Measurements from ENCODE around the gene ABCB10. TPM values are rescaled to one million over a fixed set of nuclear protein-coding genes. Genes with fewer than 3 reads are reported as not detected.

ABCB10 gene
- total RNA-seq, 1 donor from 2014 or later = 18.3 TPM

DNA sequence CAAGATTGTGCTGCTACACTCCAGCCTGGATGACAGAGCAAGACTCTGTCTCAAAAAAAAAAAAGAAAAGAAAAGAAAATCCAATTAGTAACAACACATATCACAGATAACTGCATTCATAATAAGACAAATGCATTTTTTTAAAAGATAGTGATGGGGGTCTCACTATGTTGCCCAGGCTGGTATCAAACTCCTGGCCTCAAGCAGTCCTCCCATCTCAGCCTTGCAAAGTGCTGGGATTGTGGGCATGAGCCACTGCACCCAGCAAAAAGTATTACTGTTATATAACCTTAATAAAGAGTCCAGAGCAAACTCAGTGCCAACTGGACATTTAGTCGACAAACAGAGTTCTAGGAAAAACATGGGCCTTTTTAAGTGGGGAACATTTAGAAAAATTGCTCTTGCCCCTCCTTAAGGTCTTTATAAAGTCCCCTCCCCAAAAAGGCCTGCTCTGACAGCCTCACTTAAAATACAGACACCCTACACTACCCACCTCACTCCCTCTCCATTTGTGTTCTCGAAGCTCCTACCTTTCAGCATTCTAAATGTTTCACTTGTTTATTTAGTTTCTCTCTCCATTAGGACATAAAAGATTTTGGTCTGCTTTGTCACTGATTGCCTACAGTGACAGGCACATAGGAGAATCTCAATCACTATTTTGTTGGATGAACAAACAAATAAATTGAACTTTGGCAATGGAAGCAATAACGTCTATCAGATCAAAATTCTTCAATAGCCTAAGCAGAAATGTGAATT is 7.5 kb downstream of the ABCB10 start:
- TF ChIP-seq, protein P1, sequence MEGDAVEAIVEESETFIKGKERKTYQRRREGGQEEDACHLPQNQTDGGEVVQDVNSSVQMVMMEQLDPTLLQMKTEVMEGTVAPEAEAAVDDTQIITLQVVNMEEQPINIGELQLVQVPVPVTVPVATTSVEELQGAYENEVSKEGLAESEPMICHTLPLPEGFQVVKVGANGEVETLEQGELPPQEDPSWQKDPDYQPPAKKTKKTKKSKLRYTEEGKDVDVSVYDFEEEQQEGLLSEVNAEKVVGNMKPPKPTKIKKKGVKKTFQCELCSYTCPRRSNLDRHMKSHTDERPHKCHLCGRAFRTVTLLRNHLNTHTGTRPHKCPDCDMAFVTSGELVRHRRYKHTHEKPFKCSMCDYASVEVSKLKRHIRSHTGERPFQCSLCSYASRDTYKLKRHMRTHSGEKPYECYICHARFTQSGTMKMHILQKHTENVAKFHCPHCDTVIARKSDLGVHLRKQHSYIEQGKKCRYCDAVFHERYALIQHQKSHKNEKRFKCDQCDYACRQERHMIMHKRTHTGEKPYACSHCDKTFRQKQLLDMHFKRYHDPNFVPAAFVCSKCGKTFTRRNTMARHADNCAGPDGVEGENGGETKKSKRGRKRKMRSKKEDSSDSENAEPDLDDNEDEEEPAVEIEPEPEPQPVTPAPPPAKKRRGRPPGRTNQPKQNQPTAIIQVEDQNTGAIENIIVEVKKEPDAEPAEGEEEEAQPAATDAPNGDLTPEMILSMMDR (IDR thresholded peaks at IDR 0.05; ENCODE audit: unreplicated experiment) = no peak
- DNase-seq (ENCODE audit: low spot score) = no peak
- Mint-ChIP-seq H3K4me3 (ENCODE audit: unreplicated experiment) (no peak overlapping the region), H3K9me3 (ENCODE audit: unreplicated experiment) (no peaks in the 10 kb centered on the region), H3K4me1 (ENCODE audit: unreplicated experiment) (peaks cover 6% of the 10 kb centered on the region), H3K36me3 (ENCODE audit: low read depth, unreplicated experiment) (peaks cover 3% of the 10 kb centered on the region), H3K27me3 (ENCODE audit: unreplicated experiment) (no peaks in the 10 kb centered on the region), H3K27ac (ENCODE audit: unreplicated experiment) (no peak overlapping the region)

DNA sequence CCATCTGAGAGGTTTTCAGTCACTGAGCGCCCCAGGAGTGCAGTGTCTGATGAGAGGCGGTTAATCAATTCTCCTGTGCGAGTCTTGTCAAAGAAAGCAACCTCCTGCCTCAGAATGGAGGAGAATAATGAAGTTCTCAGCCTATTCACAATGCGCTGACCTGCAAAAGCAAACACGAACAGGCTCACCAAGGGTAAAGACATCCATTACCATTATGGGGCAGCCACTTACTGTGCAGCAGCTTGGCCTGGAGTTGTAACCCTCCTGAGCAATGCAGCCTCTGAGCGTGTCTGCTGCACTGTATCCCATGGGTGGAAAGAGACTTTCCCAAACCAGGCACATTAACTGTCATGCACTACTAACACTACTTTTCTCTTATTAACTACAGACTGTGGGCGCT is 11.0 kb downstream of the ABCB10 start:
- H3K27me3 Mint-ChIP-seq (ENCODE audit: unreplicated experiment) = no peaks in the 10 kb centered on the region
- H3K27ac Mint-ChIP-seq (ENCODE audit: unreplicated experiment) = no peak overlapping the region
- H3K36me3 Mint-ChIP-seq (ENCODE audit: low read depth, unreplicated experiment) = peaks cover 8% of the 10 kb centered on the region
- H3K4me1 Mint-ChIP-seq (ENCODE audit: unreplicated experiment) = no peaks in the 10 kb centered on the region
- no peak overlapping the region for H3K4me3 Mint-ChIP-seq (ENCODE audit: unreplicated experiment)
- TF ChIP-seq, protein P1 (IDR thresholded peaks at IDR 0.05; ENCODE audit: unreplicated experiment) = no peak
- DNase-seq (ENCODE audit: low spot score) = no peak
- no peaks in the 10 kb centered on the region for H3K9me3 Mint-ChIP-seq (ENCODE audit: unreplicated experiment)

DNA sequence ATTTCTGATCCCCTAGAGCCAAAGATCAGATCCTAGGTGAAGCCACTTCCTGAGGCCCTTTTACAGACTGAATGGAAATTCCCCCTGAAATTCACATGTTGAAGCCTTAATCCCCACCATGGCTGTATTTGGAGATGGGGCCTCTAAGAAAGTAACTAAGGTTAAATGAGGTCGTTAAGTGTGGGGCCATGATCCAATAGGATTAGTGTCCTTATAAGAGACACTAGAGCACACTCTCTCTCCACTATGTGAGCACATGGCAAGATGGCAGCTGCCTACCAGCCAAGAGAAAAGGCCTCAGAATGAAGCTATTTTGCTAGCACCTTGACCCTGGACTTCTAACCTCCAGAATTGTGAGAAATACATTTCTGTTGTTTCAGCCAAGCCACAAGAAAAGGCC is 13.9 kb downstream of the ABCB10 start:
- H3K4me1 Mint-ChIP-seq (ENCODE audit: unreplicated experiment) = no peaks in the 10 kb centered on the region
- H3K4me3 Mint-ChIP-seq (ENCODE audit: unreplicated experiment) = no peak overlapping the region
- TF ChIP-seq, protein P1 (IDR thresholded peaks at IDR 0.05; ENCODE audit: unreplicated experiment) = no peak
- no peaks in the 10 kb centered on the region for H3K27me3 Mint-ChIP-seq (ENCODE audit: unreplicated experiment)
- no peak overlapping the region for H3K27ac Mint-ChIP-seq (ENCODE audit: unreplicated experiment)
- H3K36me3 Mint-ChIP-seq (ENCODE audit: low read depth, unreplicated experiment) = peaks cover 16% of the 10 kb centered on the region
- no peaks in the 10 kb centered on the region for H3K9me3 Mint-ChIP-seq (ENCODE audit: unreplicated experiment)
- no peak for DNase-seq (ENCODE audit: low spot score)

DNA sequence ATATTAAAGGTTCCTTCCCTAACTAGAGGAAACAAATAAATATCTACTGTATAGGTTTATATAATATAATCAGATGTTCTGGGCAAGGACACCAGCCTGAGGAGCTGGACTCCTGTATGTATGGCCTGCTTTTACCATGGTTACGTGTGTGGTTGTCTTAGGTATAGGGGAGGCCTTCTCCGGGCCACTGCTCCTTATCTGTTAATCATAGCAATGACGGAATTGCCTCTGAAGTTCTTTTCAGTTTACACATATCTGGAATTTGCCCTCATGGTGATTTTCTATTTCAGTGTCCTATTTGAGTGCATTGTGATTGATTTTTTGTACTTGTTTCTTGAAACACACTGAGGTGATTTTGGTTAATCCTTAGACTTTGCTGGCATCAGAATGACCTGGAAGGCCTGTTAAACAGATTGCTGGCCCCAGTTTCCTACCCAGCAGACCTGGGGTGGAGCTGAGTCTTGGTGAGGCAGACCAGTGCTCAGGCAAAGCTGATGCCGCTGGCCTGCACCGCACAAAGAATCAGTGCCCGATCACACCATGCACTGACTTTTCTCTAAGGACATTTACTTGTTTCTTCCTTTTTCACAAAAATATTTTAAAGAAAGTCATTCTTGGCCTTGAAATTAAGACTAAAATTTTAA is 18.5 kb downstream of the ABCB10 start:
- Mint-ChIP-seq H3K36me3 (ENCODE audit: low read depth, unreplicated experiment) (peaks cover 29% of the 10 kb centered on the region), H3K9me3 (ENCODE audit: unreplicated experiment) (no peaks in the 10 kb centered on the region), H3K27me3 (ENCODE audit: unreplicated experiment) (no peaks in the 10 kb centered on the region), H3K4me1 (ENCODE audit: unreplicated experiment) (peaks cover 2% of the 10 kb centered on the region), H3K27ac (ENCODE audit: unreplicated experiment) (no peak overlapping the region), H3K4me3 (ENCODE audit: unreplicated experiment) (no peak overlapping the region)
- DNase-seq (ENCODE audit: low spot score) = no peak
- TF ChIP-seq, protein P1 (IDR thresholded peaks at IDR 0.05; ENCODE audit: unreplicated experiment) = no peak

DNA sequence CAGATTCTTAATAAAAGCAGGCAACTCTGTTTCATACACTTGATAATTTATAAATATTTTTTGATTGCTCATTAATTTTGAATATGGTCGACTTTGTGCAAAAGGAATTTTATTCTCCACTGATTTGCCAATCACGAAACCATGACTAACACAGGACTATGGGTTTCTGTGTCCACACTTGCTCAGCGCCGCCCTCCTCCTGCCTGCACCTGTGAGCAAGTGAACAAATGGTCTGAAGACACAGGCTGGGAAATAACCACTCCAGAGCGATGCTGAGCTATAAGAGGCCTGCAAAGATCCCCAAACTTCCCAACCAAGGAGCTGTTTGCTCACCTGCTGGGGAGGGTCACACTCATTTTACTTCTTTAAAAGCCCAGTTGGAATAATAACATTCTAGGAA is 19.6 kb downstream of the ABCB10 start:
- Mint-ChIP-seq H3K4me1 (ENCODE audit: unreplicated experiment) (peaks cover 2% of the 10 kb centered on the region), H3K36me3 (ENCODE audit: low read depth, unreplicated experiment) (peaks cover 31% of the 10 kb centered on the region), H3K27me3 (ENCODE audit: unreplicated experiment) (no peaks in the 10 kb centered on the region), H3K4me3 (ENCODE audit: unreplicated experiment) (peak overlapping the region; percentile 27), H3K27ac (ENCODE audit: unreplicated experiment) (no peak overlapping the region), H3K9me3 (ENCODE audit: unreplicated experiment) (no peaks in the 10 kb centered on the region)
- TF ChIP-seq, protein P1 (IDR thresholded peaks at IDR 0.05; ENCODE audit: unreplicated experiment) = no peak
- no peak for DNase-seq (ENCODE audit: low spot score)

Data from endothelial cell (in vitro differentiated cells).